Panc1 (cell line): ENCODE results near the gene MRPS34. TPM values are rescaled to one million over a fixed set of nuclear protein-coding genes. Genes with fewer than 3 reads are reported as not detected.

Experiments
- ATAC-seq: fragments of 200-7000 bp; cut with Tn5 transposase; 2 replicates; pipeline ENCODE4 v1.9.1; 2020; ENCODE audit warnings: mild to moderate bottlenecking, moderate library complexity
- BruUV-seq: library from RNA; stranded (reverse); fragments of 400-500 nt; replicated peaks from 2 replicates; lab custom pipeline; 2021; lab: Mats Ljungman, UMichigan
- CTCF ChIA-PET: fragments of 300-600 bp; sonication (Branson Sonifier 250); formaldehyde crosslinking; loops from one replicate; lab custom pipeline; 2022; ENCODE audit warnings: antibody characterized with exemption; lab: Charles Lee
- POLR2A ChIA-PET: fragments of 300-600 bp; sonication (Branson Sonifier 250); formaldehyde crosslinking; loops from one replicate; lab custom pipeline; 2022; ENCODE audit warnings: antibody characterized with exemption; lab: Charles Lee
- DNase-seq: peaks from one replicate; pipeline ENCODE4 v3.0.0-alpha.2; 2010; ENCODE audit warnings: low read depth, low spot score
- H3K27ac ChIP-seq: 2 replicates; pipeline ENCODE4 v1.5.1; 2011; ENCODE audit warnings: mild to moderate bottlenecking, low read length, inconsistent platforms
- H3K27me3 ChIP-seq: fragments of 200-500 bp; sonication (Bioruptor generic); 2 replicates; pipeline ENCODE4 v1.6.0; 2014; ENCODE audit warnings: low read length, inconsistent platforms; ENCODE audit not compliant: control insufficient read depth, insufficient read depth
- H3K36me3 ChIP-seq: fragments of 200-500 bp; sonication (Bioruptor generic); 2 replicates; pipeline ENCODE4 v1.5.1; 2014; ENCODE audit warnings: inconsistent platforms, mild to moderate bottlenecking, low read length, moderate library complexity; ENCODE audit not compliant: control insufficient read depth, insufficient read depth
- H3K4me1 ChIP-seq: 2 replicates; pipeline ENCODE4 v1.5.1; 2011; ENCODE audit warnings: inconsistent platforms, mild to moderate bottlenecking, low read length, moderate library complexity; ENCODE audit not compliant: control insufficient read depth, insufficient read depth
- H3K4me3 ChIP-seq, 2 experiments: 2 replicates each; pipeline ENCODE4 v1.5.1; 2011 to 2012; ENCODE audit warnings: low read depth in 2 of 2, low read length in 2 of 2, mild to moderate bottlenecking in 2 of 2, inconsistent platforms in 1 of 2, moderate library complexity in 1 of 2
- H3K9me3 ChIP-seq: fragments of 200-500 bp; sonication (Bioruptor generic); 2 replicates; pipeline ENCODE4 v1.5.1; 2014; ENCODE audit warnings: low read depth, mild to moderate bottlenecking, inconsistent platforms, low read length, moderate library complexity; ENCODE audit not compliant: control insufficient read depth, insufficient read depth
- CTCF ChIP-seq: fragments of 450-650 bp; IDR thresholded peaks from 2 replicates; pipeline ENCODE4 v1.5.1; 2017; ENCODE audit warnings: mild to moderate bottlenecking
- POLR2AphosphoS5 ChIP-seq: IDR thresholded peaks from 2 replicates; pipeline ENCODE4 v1.6.1; 2012; ENCODE audit warnings: mild to moderate bottlenecking, low read depth, low read length, moderate library complexity
- REST ChIP-seq, 2 experiments: IDR thresholded peaks; 2 replicates each; pipeline ENCODE4 v1.6.1; 2011 to 2012; ENCODE audit warnings: low read depth in 2 of 2, control low read depth in 1 of 2, low read length in 1 of 2, mild to moderate bottlenecking in 1 of 2, moderate library complexity in 1 of 2; ENCODE audit not compliant: insufficient read depth in 1 of 2
- SIN3A ChIP-seq: IDR thresholded peaks from 2 replicates; pipeline ENCODE4 v1.6.1; 2012; ENCODE audit warnings: low read depth, mild to moderate bottlenecking, low read length, moderate library complexity, borderline replicate concordance; ENCODE audit not compliant: insufficient read depth
- TCF7L2 ChIP-seq: IDR thresholded peaks from 2 replicates; pipeline ENCODE4 v1.6.1; 2011; ENCODE audit warnings: mild to moderate bottlenecking, low read depth, low read length, inconsistent platforms
- in situ Hi-C: cut with HindIII; loops from 2 replicates; pipeline ENCODE4 v1.10.0; 2016; ENCODE audit warnings: low sequenced_read_pairs, low pct_unique_long_range_greater_than_20kb
- intact Hi-C: fragments of 100-400 bp; cut with micrococcal nuclease; formaldehyde crosslinking; loops from one replicate; pipeline ENCODE4 v1.10.0; 2022; ENCODE audit not compliant: unreplicated experiment
- total RNA-seq: library from RNA; stranded (reverse); gene quantifications from one replicate; pipeline ENCODE4 v1.2.1, GENCODE V29; 2021; ENCODE audit not compliant: unreplicated experiment

The MRPS34 gene
- total RNA-seq, 1 experiment from 2014 or later, result 187 TPM

GRCh38 chr16:1791256-1791942, 18.5 kb upstream of the MRPS34 start:
- Histone ChIP-seq H3K36me3 (no peaks in the 10 kb centered on the region), H3K27me3 (no peaks in the 10 kb centered on the region), H3K9me3 (no peaks in the 10 kb centered on the region), H3K4me3 (no peak overlapping the region), H3K27ac (no peak overlapping the region), H3K4me1 (peaks cover 3% of the 10 kb centered on the region; the same call in 1 of the 2 replicates)
- TF ChIP-seq CTCF, result no peak
- TF ChIP-seq SIN3A, result no peak
- no peak for TF ChIP-seq REST (IDR thresholded peaks at IDR 0.05; ENCODE audit: insufficient read depth in 1 of 2, low read depth in 2 of 2, low read length in 1 of 2)
- no peak for TF ChIP-seq POLR2AphosphoS5
- no peak for TF ChIP-seq TCF7L2
- no TSS peak for BruUV-seq
- ChIA-PET POLR2A (no interaction called here), CTCF (no interaction called here)
- no peak for ATAC-seq
- DNase-seq, result no peak
- in situ Hi-C loops, result no loop called here
- intact Hi-C loops, result no loop called here

GRCh38 chr16:1790611-1791255, 17.8 kb upstream of the MRPS34 start:
- Histone ChIP-seq H3K4me3 (no peak overlapping the region), H3K27me3 (no peaks in the 10 kb centered on the region), H3K9me3 (no peaks in the 10 kb centered on the region), H3K27ac (no peak overlapping the region), H3K4me1 (peaks cover 3% of the 10 kb centered on the region; the same call in 1 of the 2 replicates), H3K36me3 (no peaks in the 10 kb centered on the region)
- in situ Hi-C loops (no loop called here), intact Hi-C loops (no loop called here)
- DNase-seq (no peak), ATAC-seq (no peak)
- no peak for TF ChIP-seq SIN3A
- POLR2A ChIA-PET, result no interaction called here
- CTCF ChIA-PET, result no interaction called here
- BruUV-seq, result no TSS peak

- no peak overlapping the region for H3K4me3 ChIP-seq
- no TSS peak for BruUV-seq
- H3K27ac ChIP-seq, result no peak overlapping the region
- no peaks in the 10 kb centered on the region for H3K36me3 ChIP-seq
- DNase-seq (no peak), ATAC-seq (no peak)
- H3K27me3 ChIP-seq, result no peaks in the 10 kb centered on the region
- POLR2A ChIA-PET, result no interaction called here
- peaks cover 3% of the 10 kb centered on the region; the same call in 1 of the 2 replicates for H3K4me1 ChIP-seq
- TF ChIP-seq REST (IDR thresholded peaks at IDR 0.05; ENCODE audit: insufficient read depth in 1 of 2, low read depth in 2 of 2, low read length in 1 of 2) (no peak), POLR2AphosphoS5 (no peak), SIN3A (no peak), TCF7L2 (no peak), CTCF (no peak)
- intact Hi-C loops (no loop called here), in situ Hi-C loops (no loop called here)
- no peaks in the 10 kb centered on the region for H3K9me3 ChIP-seq
- CTCF ChIA-PET, result no interaction called here
Observed at GRCh38 chr16:1790261-1790610, 17.3 kb upstream of the MRPS34 start.
